GM19468 (cell line): ENCODE data around the gene RCBTB2.
"Not testable (repeated sequence)": the region's sequence is repeated elsewhere in the genome, so short reads cannot be mapped to it uniquely, and the experiment has no call there.

Source experiments
- ATAC-seq: cut with Tn5 transposase; IDR thresholded peaks from one replicate; pipeline ENCODE4 v1.9.1; 2021; ENCODE audit warnings: mild to moderate bottlenecking, moderate library complexity, moderate number of reproducible peaks; ENCODE audit not compliant: unreplicated experiment; ENCODE audit errors: extremely low read depth

The RCBTB2 gene

GRCh38 chr13:48476686-48477085 lies 56.2 kb downstream of the RCBTB2 start:
- no peak for ATAC-seq

GRCh38 chr13:48476215-48476614 lies 56.7 kb downstream of the RCBTB2 start:
- ATAC-seq, result no peak

DNA sequence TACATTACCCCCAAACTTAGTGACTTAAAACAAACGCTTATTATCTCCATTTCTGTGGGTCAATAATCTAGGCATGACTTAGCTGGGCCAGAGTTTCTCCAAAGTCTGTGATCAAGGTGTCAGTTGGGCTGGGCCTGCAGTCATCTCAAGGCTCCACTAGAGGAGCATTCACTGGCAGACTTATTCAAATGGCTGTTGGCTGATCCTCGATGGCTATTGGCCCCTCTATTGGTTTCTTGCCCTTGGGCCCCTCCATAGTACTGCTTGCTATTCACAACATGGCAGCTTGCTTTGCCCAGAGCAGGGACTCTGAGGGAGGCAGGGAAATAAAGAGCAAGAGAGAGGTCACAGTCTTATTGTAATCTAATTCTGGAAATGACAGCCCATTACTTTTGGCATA lies 57.6 kb downstream of the RCBTB2 start:
- no peak for ATAC-seq

DNA sequence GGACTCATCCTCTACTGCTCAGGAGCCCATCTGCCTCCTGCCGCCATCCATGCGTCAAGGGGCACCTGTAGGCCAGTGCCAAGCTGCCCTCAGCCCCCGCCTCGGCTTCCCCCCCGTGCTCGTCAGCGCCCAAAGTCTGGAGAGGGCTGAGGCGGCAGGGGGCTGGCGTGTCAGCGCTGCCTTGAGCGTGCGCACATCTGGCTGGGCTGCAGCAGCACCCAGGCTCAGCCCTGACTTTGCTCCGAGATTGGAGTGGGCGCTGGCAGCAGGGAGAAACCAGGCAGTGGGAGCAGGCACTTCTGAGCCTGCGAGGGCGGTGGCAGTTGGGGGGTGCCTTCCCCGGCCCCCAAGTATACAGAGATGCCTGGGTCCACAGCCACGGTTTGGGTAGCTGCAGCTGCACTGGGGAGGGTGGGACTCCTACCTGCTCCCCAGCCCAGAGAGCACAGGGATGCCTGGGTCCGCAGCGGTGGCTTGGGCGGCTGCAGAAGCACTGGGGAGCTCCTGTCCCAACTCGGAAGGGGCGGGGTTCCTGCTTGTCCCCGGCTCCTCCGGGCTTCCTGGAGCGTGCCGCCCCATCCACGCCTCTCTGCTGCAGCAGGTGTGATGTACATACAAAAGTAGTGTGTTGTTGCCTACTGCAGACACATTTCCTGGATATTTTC lies 75.2 kb downstream of the RCBTB2 start:
- no peak for ATAC-seq

DNA sequence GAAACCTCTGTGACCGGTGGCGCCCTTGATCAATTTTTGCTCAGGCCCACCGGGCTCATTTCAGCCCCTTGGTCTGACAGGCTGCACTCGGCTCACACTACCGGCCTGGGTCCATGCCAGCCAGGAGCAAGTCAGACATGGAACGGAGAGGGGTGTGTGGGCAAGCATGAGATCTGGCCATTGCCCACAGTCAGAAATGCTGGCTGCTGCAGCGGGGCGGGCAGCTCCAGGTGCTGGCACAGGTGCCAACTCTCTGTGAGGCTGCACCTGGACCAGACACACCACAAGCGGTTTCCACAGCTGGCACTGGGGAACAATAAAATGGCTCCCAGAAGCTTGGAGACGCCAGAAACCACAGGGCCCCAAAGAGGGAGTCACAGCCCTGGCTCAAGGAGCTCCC lies 76.3 kb downstream of the RCBTB2 start:
- ATAC-seq, result no peak

DNA sequence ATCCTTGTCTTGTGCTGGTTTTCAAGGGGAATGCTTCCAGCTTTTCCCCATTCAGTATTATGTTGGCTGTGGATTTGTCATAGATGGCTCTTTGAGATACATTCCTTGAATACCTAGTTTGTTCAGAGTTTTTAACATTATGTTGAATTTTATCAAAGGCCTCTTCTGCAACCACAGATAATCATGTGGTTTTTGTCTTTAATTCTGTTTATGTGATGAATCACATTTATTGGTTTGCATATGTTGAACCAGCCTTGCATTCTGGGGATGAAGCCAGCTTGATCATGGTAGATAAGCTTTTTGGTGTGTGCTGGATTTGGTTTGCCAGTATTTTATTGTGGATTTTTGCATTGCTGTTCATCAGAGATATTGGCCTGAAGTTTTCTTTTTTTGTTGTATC lies 81.7 kb downstream of the RCBTB2 start:
- ATAC-seq, result not testable (repeated sequence)

DNA sequence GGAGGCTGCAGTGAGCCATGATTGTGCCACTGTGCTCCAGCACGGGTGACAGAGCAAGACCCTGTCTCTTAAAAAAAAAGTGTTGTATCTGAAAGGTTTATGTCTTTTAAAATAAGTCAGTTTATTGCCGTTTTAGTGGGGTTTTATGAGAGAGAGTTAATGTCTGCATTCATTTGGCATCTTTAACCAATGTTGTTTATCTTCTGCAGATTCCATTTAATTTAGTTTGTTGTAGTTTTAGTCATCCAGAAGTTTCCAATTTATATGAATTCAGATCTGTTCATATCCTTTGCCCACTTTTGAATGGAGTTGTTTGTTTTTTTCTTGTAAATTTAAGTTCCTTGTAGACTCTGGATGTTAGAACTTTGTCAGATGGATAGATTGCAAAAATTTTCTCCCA lies 83.2 kb downstream of the RCBTB2 start:
- no peak for ATAC-seq

DNA sequence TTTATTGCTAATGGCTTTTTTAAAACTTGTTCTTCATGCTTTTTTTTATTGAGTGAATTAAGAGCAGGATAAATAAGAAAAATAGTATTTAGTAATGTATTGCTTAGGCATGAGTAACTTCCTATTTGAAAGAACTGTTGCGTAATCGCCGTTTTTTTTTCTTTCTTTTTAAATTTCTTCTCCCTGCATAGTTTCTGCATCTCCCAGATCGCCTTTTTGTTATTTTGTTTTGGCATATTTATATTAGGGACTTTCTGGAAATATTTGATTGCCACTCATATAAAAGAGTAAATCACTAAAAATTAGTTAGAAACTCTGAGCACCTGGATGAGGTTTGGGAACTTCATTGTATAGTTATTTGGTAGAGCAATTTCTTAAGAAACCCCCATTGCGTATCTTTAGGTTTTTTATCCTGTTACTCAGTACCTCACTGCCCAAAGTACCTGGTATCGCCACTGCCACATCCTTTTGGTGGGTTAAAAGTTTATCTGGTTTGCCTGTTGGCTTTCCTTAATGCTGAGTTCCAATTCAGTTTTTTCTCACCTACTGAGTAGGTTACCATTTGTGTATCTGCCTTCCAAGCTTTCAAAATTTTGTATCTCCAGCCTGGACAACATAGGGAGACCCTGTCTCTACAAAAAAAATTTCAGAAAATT lies 83.8 kb downstream of the RCBTB2 start:
- ATAC-seq, result no peak

GRCh38 chr13:48448285-48448958 lies 84.5 kb downstream of the RCBTB2 start:
- ATAC-seq, result no peak

GRCh38 chr13:48446464-48446863 lies 86.4 kb downstream of the RCBTB2 start:
- ATAC-seq, result no peak

DNA sequence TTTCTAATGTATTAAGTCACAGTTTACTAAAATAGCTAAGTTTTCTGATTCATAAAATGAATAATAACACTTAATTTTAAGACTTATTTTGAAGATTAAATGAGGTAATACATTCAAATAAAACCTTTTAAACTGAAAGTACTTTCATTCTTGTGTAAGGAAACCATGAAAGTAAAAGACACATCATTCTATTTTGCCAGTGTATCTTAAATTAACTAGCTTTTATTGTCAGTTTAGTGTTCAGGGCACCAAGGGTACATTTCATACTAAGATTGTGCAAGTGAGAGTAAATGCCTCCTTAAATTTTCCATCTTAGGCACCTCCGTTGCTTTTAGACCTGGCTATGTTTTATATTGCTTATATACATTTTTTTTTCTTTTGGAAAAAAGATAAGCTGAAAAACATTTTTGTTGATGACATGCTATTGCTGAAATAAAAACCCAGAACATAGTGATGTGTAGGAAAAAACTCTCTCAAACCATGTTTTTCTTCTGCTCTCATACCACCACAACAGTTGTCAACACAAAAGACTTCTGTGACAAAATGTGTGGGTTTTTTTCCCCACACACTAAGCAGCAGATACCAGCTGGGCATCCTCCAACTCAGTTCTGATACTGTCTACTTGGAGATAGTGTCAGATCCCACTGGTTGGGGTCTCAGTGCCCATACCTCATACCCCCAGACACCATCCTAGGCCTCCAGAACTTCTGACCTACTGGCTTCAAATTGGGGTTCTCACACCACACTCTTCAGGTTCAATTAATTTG lies 89.3 kb downstream of the RCBTB2 start:
- ATAC-seq, result no peak
